Measurements from ENCODE around the gene UBFD1.

GRCh38 chr16:23544436-23544835, 13.1 kb upstream of the UBFD1 start:
- TF ChIP-seq, protein P1, sequence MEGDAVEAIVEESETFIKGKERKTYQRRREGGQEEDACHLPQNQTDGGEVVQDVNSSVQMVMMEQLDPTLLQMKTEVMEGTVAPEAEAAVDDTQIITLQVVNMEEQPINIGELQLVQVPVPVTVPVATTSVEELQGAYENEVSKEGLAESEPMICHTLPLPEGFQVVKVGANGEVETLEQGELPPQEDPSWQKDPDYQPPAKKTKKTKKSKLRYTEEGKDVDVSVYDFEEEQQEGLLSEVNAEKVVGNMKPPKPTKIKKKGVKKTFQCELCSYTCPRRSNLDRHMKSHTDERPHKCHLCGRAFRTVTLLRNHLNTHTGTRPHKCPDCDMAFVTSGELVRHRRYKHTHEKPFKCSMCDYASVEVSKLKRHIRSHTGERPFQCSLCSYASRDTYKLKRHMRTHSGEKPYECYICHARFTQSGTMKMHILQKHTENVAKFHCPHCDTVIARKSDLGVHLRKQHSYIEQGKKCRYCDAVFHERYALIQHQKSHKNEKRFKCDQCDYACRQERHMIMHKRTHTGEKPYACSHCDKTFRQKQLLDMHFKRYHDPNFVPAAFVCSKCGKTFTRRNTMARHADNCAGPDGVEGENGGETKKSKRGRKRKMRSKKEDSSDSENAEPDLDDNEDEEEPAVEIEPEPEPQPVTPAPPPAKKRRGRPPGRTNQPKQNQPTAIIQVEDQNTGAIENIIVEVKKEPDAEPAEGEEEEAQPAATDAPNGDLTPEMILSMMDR (IDR thresholded peaks at IDR 0.05): no peak
- TF ChIP-seq POLR2A (IDR thresholded peaks at IDR 0.05): no peak

Data from body of pancreas (tissue), 4 donors.